Midbrain (tissue), 1 donor: ENCODE measurements around the gene TMEM128.
"Not testable (repeated sequence)": the region's sequence is repeated elsewhere in the genome, so short reads cannot be mapped to it uniquely, and the experiment has no call there.

Source experiments
- DNase-seq: peaks from one replicate; lab custom pipeline; 2025; lab: John Stamatoyannopoulos, UW

TMEM128 gene

GRCh38 chr4:4248029-4248884, at the start of gene TMEM128:
Gene TMEM128, minus strand, starts transcription at chr4:4248223. Its CDS starts 21 bp downstream, at chr4:4248202.
- peak; percentile 97 for DNase-seq

DNA sequence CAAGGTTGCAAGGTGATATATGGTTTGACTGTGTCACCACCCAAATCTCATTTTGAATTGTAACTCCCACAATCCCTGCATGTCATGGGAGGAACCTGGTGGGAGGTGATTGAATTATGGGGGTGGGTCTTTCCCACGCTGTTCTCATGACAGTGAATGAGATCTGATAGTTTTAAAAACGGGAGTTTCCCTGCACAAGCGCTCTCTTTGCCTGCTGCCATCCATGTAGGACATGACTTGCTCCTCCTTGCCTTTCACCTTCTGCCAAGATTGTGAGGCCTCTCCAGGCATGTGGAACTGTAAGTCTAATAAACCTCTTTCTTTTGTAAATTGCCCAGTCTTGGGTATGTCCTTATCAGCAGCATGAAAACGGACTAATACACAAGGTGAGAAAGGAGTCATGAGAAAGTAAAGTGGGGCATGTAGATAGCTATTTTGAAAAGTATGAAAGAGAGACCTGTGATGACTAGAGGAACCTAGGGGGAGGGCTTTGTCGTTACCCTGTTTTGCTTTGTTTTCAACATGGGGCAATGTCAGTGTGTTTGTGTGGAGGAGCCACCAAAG, 48.3 kb upstream of the TMEM128 start:
- DNase-seq = no peak

GRCh38 chr4:4293279-4293678, 45.3 kb upstream of the TMEM128 start:
- DNase-seq = no peak

- peak; percentile 92 for DNase-seq
Measured at GRCh38 chr4:4289941-4290850, 42.2 kb upstream of the TMEM128 start, which contains the start of the genes LYAR and ZBTB49. Gene LYAR, minus strand, starts transcription at chr4:4290154. Its CDS starts 6,412 bp downstream, at chr4:4283742. Gene ZBTB49, plus strand, starts transcription at chr4:4290251. Its CDS starts 9,695 bp downstream, at chr4:4299946.

DNA sequence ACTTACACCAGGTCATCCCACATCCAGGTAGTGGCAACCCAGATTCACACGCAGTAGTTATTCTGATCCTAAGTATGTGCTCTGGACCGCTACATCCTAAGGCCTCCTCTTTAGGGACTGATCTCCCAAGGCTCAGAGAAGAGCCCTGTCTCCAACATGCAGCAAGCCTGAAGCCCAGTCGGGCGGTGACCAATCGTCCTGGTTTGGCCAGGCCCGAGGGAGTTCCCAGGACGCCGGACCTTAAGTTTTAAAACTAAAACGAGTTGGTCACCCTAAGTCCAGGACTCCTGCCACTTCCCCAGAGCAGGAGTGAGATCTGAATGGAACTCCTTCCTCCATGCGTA, 41.5 kb upstream of the TMEM128 start:
- DNase-seq = no peak

GRCh38 chr4:4289055-4289454, 41.0 kb upstream of the TMEM128 start:
- no peak for DNase-seq

DNA sequence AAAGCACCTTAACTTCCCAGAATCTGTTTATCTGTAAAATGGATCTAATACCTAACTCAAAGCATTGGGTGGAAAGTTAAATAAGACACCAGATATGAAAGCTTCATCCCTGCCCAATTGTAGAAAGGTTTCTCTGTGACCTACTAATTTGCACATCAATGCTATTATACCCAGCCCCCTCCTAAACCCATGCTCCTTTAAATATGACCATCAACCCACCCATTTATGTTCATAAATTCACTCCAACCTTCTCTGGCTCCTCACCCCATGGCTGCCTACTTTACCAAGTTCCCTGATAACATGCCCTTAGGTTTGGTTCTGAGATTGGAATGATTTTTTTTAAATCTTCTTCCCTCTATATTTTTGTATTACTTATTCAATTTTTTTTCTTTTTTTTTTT, 40.1 kb upstream of the TMEM128 start:
- DNase-seq = no peak

GRCh38 chr4:4284827-4285618, 37.0 kb upstream of the TMEM128 start:
- DNase-seq = no peak

DNA sequence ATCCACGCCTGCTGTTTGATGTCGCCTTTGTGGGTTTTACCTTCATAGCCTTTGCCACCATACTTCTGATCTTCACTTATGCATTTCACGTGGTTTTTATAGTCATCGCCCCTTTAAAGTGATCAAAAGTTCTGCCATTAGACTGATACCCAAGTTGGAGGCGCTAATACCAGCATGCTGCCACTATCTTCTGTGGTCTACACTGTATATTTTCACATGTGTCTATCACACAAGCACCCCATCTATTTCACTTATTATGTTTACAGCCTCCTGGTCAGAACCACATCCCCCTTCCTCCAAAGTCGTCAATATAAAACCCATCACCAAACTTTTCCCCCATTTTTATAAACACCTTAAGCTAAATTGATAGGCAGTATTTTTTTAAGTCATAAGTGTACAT, 33.8 kb upstream of the TMEM128 start:
- DNase-seq = no peak

DNA sequence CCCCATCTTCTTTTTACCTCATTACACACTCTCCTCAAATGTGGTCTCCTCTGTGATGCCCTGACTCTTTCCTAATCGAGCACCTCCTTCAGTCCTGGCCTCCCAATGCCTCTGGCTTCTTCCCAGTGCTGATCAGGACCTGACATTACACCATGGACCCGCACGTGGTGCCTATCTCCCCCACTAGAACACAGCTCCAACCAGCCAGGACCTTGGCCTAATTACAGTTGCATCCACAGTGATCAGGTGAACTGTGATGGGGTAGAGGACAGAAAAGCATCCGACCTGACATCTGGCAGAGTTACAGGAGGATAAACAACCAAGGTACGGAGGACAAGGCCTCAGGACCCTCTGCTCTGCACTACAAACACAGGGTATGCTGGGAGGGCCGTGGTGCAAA, 29.5 kb upstream of the TMEM128 start:
- no peak for DNase-seq

DNA sequence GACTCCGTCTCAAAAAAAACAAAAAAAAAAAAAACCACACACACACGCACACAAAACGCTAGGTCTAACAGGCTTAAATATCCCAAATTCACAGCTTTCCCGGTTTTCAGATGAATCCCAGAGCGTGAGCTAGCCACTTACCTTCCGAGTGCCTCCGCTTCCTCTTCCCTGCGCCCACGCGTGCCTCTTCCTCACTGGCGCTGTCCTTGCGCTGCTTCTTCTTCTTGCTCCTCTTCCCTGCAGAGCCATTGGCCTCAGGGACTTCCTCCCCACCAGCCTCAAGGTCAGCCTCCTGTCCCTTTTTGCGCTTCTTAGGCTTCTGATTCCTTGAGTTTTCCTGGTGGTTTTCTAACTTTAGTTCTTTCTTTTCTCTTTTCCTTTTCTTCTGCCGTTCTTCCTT, 26.2 kb upstream of the TMEM128 start:
- no peak for DNase-seq

- no peak for DNase-seq
Measured at GRCh38 chr4:4271912-4272311, 23.9 kb upstream of the TMEM128 start.

DNA sequence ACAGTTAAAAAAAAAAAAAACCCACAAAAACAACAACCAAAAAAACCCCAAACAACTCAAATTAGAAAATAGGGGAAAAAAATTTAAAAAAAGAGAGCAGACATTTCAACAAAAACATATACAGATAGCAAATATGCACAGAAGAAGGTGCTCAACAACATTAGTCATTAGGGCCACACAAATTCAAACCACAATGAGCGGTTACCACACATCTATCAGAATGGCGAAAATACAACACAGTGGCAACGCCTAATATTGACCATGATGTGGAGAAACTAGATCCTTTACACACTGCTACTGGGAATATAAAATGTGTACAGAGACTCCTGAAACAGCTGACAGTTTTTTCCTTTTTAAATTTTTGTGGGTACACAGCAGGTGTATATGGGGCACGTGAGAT, 22.5 kb upstream of the TMEM128 start:
- DNase-seq = no peak

- no peak for DNase-seq
Measured at GRCh38 chr4:4269856-4270255, 21.8 kb upstream of the TMEM128 start.

DNA sequence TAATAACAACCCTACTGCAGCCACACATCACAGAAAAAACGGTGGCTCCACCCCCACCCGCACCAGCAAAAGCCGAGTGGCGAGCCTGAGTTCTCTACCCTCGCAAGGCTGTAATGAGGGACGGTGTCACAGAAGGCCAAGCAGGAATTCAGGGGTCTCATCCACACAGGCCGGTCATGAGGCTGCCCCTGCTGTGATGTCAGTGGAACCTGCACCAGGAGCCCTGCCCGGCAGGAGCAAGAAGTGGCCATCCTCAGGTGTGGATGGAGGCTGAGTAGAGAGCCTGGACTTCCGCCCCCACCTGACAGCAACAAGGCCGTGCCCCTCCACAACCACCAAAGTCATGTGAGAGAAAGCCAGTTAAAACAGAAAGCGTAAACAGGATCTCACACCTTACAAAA, 21.3 kb upstream of the TMEM128 start:
- no peak for DNase-seq

DNA sequence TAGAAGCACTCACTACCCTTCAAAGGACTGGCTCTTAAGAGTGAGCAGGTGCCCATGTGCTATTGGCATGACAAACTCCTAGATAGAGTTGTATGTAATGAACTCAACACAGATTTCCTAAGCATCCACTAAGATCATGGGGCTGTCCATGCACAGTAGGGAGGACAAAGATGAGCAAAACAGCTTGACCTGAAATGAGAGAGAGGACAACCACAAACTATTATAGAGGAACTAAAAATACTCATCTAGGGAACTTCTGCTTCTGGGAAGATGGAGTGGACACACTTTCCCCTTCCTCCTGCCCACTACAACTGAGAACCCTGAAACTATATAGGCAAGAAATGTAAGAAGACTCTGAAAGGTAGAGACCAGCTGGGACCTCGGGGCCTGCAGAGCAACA, 20.8 kb upstream of the TMEM128 start:
- no peak for DNase-seq

- no peak for DNase-seq
Measured at GRCh38 chr4:4267981-4268380, 20.0 kb upstream of the TMEM128 start.

- no peak for DNase-seq
Measured at GRCh38 chr4:4260185-4260751, 12.2 kb upstream of the TMEM128 start.

DNA sequence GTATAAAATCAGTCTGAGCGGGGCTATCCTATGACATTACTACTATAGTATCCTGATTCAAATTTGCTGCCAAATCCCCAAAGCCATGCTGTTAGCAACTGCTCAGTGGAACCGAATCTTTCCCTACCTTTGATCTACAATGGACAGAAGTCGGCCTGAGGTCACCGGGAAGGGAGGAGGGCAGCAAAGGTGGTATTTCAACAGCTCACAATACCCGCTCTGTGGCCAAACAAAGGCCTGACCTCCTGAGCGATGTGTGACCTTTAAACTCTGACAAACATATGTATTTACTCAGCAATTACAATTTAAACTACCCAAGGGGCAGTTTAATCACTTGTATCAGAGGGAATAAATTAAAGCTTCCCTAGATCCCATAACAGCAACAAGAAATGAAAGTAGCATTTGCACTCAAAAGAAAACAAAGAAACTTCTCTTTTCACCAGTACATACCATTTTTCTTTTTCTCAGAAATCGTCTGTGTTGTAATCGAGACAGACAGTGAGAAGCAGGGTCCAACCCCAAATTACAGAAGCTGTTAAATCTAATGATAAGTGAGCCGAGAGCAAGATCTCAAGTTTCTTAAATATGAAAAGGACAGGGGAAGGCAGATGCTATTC, 11.6 kb upstream of the TMEM128 start:
- no peak for DNase-seq

DNA sequence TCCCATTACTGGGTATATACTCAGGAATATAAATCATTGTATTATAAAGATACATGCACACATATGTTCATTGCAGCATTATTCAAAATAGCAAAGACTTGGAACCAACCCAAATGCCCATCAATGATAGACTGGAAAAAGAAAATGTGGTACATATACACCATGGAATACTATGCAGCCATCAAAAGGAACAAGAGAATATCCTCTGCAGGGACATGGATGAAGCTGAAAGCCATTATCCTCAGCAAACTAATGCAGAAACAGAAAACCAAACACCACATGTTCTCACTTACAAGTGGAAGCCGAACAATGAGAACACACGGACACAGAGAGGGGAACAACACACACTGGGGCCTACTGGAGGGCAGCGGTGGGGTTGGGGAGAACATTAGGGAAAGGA, 9.7 kb upstream of the TMEM128 start:
- not testable (repeated sequence) for DNase-seq

DNA sequence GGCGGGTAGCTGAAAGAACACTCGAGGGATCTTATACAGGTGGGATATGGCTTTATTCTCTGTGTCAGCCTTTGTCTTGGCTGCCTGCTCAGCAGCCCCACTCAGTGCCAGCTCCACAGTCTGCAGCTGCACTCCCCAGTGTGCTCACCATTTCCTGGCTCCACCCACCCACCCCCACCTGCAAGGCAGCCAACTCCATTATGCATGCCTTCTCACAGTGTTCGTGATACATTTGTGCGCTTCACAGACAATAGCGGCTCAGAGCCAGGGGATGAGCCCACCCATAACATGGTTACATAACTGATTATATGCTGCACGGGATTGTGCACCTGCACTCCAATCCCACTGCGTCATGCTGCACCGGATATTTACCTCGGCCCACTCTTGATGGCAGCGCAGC, 8.8 kb upstream of the TMEM128 start:
- DNase-seq = no peak
